ENCODE measurements around the gene MYOM1. TPM values are rescaled to one million over a fixed set of nuclear protein-coding genes. Genes with fewer than 3 reads are reported as not detected.
"Not testable (repeated sequence)": the region's sequence is repeated elsewhere in the genome, so short reads cannot be mapped to it uniquely, and the experiment has no call there.

MYOM1 gene
- total RNA-seq, 1 donor from 2014 or later: 2.0 TPM

DNA sequence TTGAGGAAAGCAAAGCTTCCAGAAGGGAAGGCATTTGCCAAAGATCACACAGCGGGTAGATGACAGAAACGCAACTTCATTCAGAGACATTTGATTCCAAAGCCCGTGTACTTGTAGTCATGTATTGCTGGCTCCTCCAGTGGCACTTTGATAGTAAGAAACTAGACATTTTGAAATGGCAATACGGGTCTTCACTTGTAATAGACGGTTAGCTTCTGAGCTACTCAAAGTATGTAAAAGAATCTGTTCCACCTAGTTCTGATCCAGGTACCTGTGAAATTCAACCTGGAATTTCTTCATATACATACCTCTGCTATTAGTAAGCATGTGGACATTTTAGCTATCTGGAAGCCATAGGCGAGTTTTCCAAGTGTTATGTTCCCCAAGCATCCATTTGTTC lies 1.7 kb upstream of the MYOM1 start:
- no peaks in the 10 kb centered on the region for H3K36me3 Mint-ChIP-seq
- H3K27me3 Mint-ChIP-seq: peaks cover 6% of the 10 kb centered on the region
- no peak overlapping the region for H3K27ac Mint-ChIP-seq
- TF ChIP-seq CTCF (conservative IDR thresholded peaks at IDR 0.05): no peak
- peaks cover 4% of the 10 kb centered on the region for H3K9me3 Mint-ChIP-seq
- H3K4me3 Mint-ChIP-seq: no peak overlapping the region
- no peak for DNase-seq (ENCODE audit: extremely low spot score, unreplicated experiment)
- H3K4me1 Mint-ChIP-seq (ENCODE audit: unreplicated experiment): peaks cover 40% of the 10 kb centered on the region

GRCh38 chr18:3220868-3221267 lies 1.1 kb upstream of the MYOM1 start:
- H3K4me1 Mint-ChIP-seq (ENCODE audit: unreplicated experiment): peaks cover 37% of the 10 kb centered on the region
- H3K27ac Mint-ChIP-seq; DNase-seq (ENCODE audit: extremely low spot score, unreplicated experiment); H3K4me3 Mint-ChIP-seq; H3K27me3 Mint-ChIP-seq; H3K36me3 Mint-ChIP-seq; H3K9me3 Mint-ChIP-seq: not testable (repeated sequence)

DNA sequence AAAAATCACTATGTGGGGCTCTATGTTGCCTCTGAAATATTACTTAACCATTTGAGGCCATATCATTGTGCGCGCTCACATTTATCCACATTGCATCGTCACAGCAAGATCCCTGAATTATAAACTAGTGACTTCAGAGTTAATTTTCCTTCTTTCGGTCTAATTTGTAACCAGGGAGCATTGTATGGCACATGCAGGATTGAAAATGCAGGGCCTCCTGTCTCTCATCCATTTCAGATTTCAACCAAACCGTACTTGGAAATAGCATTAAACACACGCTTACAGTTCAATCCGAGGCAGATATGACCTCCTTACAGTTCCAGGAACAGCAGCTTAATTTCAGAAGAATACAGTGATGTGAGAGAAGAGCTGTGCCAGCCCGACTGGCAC lies 532 bp downstream of the MYOM1 start:
- Mint-ChIP-seq H3K27ac (no peak overlapping the region), H3K27me3 (no peaks in the 10 kb centered on the region), H3K4me1 (ENCODE audit: unreplicated experiment) (peaks cover 34% of the 10 kb centered on the region), H3K36me3 (no peaks in the 10 kb centered on the region), H3K9me3 (peaks cover 4% of the 10 kb centered on the region), H3K4me3 (no peak overlapping the region)
- DNase-seq (ENCODE audit: extremely low spot score, unreplicated experiment): no peak
- no peak for TF ChIP-seq CTCF (conservative IDR thresholded peaks at IDR 0.05)

DNA sequence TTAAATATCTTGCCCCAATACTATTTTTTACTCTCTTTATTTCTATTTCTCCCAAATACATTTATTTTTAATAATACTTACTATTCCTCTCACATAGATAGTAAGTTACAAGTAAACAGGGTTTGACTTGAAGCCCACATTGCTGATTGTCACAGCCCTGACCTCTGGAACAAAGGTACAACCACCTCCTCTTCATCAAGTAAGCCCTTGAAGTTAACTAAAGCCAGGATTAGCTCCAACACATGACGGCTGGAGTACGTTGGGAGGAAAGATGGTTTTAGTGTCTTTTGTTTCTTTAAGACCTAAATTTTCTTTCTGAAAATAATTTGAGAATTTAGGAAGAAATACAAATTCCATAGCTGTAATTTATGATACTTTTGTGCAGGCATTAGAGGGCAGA lies 949 bp downstream of the MYOM1 start:
- Mint-ChIP-seq H3K36me3 (no peaks in the 10 kb centered on the region), H3K4me1 (ENCODE audit: unreplicated experiment) (peaks cover 34% of the 10 kb centered on the region), H3K4me3 (peak overlapping the region; percentile 42), H3K27me3 (no peaks in the 10 kb centered on the region), H3K9me3 (peaks cover 4% of the 10 kb centered on the region), H3K27ac (no peak overlapping the region)
- no peak for DNase-seq (ENCODE audit: extremely low spot score, unreplicated experiment)
- TF ChIP-seq CTCF (conservative IDR thresholded peaks at IDR 0.05): no peak

DNA sequence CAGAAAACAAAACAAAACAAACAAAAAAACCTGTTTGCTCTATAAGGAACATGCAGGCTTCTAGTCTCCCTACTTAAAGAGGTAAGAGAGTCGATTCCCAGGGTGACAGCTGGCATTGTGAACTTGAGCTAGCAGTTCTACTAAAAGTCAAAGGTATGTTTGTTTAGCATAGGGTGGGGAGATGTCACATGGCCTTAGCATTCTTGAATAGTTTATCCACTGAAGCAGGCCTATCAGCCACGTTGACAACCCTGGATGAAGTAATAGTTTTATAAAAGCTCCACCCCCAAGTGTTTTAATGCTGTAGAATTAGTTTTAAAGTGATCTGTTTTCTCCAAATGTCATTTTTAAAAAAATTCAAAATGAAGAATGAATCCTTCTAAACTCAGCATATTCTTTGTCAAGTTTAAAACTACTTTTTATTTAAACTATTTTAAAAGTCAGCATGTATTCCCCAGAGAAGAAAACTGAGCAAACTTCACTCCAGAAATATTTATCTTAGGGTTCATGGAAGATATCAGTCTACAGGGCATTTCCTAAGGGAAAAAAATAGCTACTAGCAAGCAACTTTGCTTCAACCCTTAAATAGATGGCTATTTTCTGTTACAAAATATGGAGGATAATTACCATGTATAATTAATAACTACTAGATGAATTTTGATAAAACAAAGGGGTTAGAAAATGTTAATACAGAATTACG lies 1.7 kb downstream of the MYOM1 start:
- Mint-ChIP-seq H3K4me3 (peak overlapping the region; percentile 37), H3K27me3 (no peaks in the 10 kb centered on the region), H3K9me3 (peaks cover 4% of the 10 kb centered on the region), H3K36me3 (no peaks in the 10 kb centered on the region), H3K4me1 (ENCODE audit: unreplicated experiment) (peaks cover 34% of the 10 kb centered on the region), H3K27ac (peak overlapping the region; percentile 47)
- TF ChIP-seq CTCF (conservative IDR thresholded peaks at IDR 0.05): no peak
- DNase-seq (ENCODE audit: extremely low spot score, unreplicated experiment): no peak

- H3K4me3 Mint-ChIP-seq: peak overlapping the region; percentile 2
These were observed 2.8 kb downstream of the MYOM1 start for GRCh38 chr18:3216987-3217386.

More at GRCh38 chr18:3216987-3217386, 2.8 kb downstream of the MYOM1 start:
- peaks cover 4% of the 10 kb centered on the region for H3K9me3 Mint-ChIP-seq
- H3K4me1 Mint-ChIP-seq (ENCODE audit: unreplicated experiment): peaks cover 42% of the 10 kb centered on the region
- no peak for TF ChIP-seq CTCF (conservative IDR thresholded peaks at IDR 0.05)
- DNase-seq (ENCODE audit: extremely low spot score, unreplicated experiment): no peak
- peak overlapping the region; percentile 24 for H3K27ac Mint-ChIP-seq
- H3K27me3 Mint-ChIP-seq: no peaks in the 10 kb centered on the region
- H3K36me3 Mint-ChIP-seq: no peaks in the 10 kb centered on the region
